HG02970 (cell line): ENCODE data around the gene PAF1.

Experiments used
- ATAC-seq: cut with Tn5 transposase; IDR thresholded peaks from one replicate; pipeline ENCODE4 v1.9.1; 2021; ENCODE audit warnings: mild to moderate bottlenecking, moderate library complexity, moderate number of reproducible peaks; ENCODE audit not compliant: unreplicated experiment, low FRiP score

PAF1 gene

GRCh38 chr19:39417463-39418181, 26.7 kb upstream of the PAF1 start:
- no peak for ATAC-seq

GRCh38 chr19:39416152-39417120, 25.5 kb upstream of the PAF1 start:
- ATAC-seq, result no peak

GRCh38 chr19:39415111-39416046, 24.5 kb upstream of the PAF1 start:
- no peak for ATAC-seq

GRCh38 chr19:39413911-39414608, 23.2 kb upstream of the PAF1 start:
- no peak for ATAC-seq

DNA sequence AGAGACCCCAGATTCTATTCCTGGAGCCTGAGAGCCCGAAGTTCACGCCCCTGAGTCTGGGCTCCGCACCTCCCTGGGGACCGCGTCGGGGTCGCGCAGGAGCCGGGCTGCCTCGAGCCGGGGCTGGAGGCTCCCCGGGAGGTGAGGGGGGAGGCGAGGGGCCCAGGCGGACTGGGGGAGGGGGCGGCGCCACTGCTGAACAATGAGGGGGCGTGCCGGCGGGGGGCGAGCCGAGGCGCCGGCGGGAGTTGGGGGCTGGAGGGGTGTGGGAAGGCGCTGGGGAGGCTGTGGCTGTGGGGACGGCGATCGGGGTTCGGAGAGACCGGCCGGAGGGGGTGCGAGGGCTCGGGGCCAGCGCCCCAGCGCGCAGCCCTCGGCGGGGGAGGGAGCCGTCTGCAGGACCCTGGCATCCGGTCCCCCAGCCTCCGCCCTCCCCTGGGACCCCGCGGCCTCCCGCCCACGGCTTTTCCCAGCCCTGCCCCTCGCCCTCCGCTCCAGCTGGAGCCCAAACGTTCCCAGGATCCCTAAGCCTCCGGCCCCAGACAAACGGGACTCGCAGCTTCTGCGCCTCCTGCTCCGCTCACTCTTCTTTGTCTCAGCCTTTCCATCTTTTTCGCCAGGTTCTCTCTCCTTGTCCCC, 22.5 kb upstream of the PAF1 start:
- no peak for ATAC-seq

DNA sequence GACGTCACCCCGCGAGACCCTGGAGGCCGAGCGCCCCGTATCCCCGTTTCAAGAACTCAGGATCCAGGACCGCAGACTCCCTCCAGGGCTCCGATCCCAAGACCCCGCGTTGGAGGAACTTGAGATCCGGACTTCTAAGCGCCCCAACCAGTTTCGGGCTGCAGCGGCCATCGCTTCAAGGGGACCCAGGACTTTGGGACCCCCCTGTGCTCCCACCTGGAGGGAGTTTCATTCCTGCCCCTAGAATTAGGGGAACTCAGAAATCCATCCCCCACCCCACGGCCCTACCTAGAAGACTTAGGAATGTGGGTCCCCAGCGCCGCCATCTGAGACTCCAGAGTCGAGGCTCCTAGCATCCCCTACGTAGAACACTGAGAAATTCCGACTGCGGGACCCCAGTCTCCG, 22.0 kb upstream of the PAF1 start:
- no peak for ATAC-seq

DNA sequence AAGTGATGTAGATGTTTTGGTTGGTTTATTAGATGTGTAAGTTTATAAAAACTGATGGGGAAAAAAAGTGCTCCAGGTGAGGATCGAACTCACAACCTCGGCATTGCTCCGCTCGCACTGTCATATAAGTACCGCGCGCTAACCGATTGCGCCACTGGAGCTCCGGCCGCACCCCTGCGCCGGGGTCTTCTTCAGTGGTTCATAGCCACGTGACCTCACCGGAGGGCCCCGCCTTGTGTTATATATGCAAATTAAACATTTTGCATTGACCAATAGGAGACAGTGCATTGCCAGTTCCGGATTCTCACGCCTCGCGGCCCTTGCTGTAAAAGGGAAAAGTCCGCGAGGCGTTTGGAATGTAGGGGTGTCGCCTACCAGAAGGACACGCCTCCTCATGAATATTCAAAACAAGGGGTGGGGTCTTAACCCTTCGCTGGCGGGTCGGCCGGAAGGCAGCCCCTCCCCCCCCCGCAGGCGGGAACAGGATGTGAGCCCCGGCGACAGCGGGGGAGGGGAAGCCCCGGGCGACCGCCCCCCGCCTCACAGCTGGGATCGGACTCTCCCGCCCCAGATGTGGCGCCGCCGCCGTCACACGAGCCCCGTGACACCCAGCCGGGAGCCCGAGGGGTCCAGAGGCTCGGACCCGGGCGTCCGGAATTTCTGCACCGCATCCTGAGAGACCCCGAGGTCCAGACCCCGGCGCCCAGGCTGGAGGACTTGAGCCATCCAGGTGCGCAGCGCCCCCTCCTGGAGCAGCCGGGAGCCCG, 21.4 kb upstream of the PAF1 start, which contains the start of gene PLEKHG2:
Gene PLEKHG2, plus strand, starts transcription at position 570 of the 767 bp plus-strand sequence. CDS start 1,418 bp downstream, outside the sequence.
- peak; percentile 46 for ATAC-seq

DNA sequence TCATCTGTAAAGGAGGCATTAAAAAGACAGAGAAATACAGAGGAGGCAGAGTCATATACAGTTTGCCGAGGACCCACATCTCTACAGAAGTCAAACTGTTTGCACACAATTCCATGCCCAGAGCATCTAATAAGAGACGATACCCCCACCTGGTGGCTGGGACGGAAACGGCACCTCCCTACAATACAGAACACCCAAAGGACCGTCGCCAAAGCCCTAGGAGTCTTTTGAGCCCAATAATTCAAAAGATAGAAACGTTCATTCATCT, 20.9 kb upstream of the PAF1 start:
- ATAC-seq, result peak; percentile 14

- no peak for ATAC-seq
Measured at GRCh38 chr19:39411081-39411831, 20.4 kb upstream of the PAF1 start.

DNA sequence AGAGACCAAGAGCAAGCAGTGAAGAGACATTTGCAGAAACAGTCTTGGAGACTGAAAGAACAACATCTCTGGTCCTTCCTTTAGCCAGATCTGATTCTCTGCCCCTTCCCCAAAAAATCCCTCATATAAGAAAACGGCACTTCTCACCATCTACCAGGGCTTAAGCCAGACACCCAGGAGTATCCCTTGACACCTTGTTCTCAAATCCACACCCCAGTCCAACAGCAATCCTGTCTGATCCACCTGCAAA, 19.9 kb upstream of the PAF1 start:
- ATAC-seq, result no peak

GRCh38 chr19:39410017-39410830, 19.3 kb upstream of the PAF1 start:
- ATAC-seq, result no peak

GRCh38 chr19:39409208-39410016, 18.5 kb upstream of the PAF1 start:
- ATAC-seq, result no peak

DNA sequence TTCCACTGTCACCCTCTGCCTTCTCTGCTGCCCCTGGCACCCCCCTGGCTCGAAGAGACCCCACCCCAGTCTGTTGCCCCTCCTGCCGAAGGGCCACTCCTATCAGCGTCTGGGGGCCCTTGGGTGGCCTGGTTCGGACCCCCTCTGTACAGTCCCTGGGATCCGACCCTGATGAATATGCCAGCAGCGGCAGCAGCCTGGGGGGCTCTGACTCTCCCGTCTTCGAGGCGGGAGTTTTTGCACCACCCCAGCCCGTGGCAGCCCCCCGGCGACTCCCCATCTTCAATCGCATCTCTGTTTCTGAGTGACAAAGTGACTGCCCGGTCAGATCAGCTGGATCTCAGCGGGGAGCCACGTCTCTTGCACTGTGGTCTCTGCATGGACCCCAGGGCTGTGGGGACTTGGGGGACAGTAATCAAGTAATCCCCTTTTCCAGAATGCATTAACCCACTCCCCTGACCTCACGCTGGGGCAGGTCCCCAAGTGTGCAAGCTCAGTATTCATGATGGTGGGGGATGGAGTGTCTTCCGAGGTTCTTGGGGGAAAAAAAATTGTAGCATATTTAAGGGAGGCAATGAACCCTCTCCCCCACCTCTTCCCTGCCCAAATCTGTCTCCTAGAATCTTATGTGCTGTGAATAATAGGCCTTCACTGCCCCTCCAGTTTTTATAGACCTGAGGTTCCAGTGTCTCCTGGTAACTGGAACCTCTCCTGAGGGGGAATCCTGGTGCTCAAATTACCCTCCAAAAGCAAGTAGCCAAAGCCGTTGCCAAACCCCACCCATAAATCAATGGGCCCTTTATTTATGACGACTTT, 17.7 kb upstream of the PAF1 start:
- no peak for ATAC-seq

- ATAC-seq, result no peak
Measured at GRCh38 chr19:39407660-39408391, 16.9 kb upstream of the PAF1 start.

GRCh38 chr19:39407410-39407659, 16.4 kb upstream of the PAF1 start:
- ATAC-seq, result no peak
